ENCODE results near the gene PSMB8.

Gene PSMB8

GRCh38 chr6:32792901-32793435, 50.9 kb downstream of the PSMB8 start:
- DNase-seq: no peak
